Stimulated activated CD4-positive, alpha-beta T cell treated with anti-CD3 and anti-CD28 coated beads, Interleukin-1b, Interleukin-23, amount 100 ng/mL, for 1 hour (primary cell): ENCODE data around the gene ASCC3.
"Not testable (repeated sequence)": the region's sequence is repeated elsewhere in the genome, so short reads cannot be mapped to it uniquely, and the experiment has no call there.

Experiments
- DNase-seq, 2 donors: peaks; one replicate each; pipeline ENCODE4 v3.0.0-alpha.2; 2020; ENCODE audit warnings: low read depth in 2 of 2

The ASCC3 gene

GRCh38 chr6:100665041-100665380, 216.1 kb downstream of the ASCC3 start:
- DNase-seq: no peak

- DNase-seq: no peak
Observed at GRCh38 chr6:100664274-100665040, 216.7 kb downstream of the ASCC3 start.

- DNase-seq: no peak
Observed at GRCh38 chr6:100663219-100663863, 217.8 kb downstream of the ASCC3 start.

GRCh38 chr6:100662264-100662663, 218.9 kb downstream of the ASCC3 start:
- no peak for DNase-seq

GRCh38 chr6:100658486-100658885, 222.6 kb downstream of the ASCC3 start:
- DNase-seq: no peak

GRCh38 chr6:100657678-100658330, 223.3 kb downstream of the ASCC3 start:
- no peak for DNase-seq

GRCh38 chr6:100641147-100641546, 240.0 kb downstream of the ASCC3 start:
- not testable (repeated sequence) for DNase-seq

- DNase-seq: no peak
Observed at GRCh38 chr6:100633096-100633777, 247.9 kb downstream of the ASCC3 start.

- DNase-seq: no peak
Observed at GRCh38 chr6:100630536-100630935, 250.6 kb downstream of the ASCC3 start.

GRCh38 chr6:100627911-100628758, 253.0 kb downstream of the ASCC3 start:
- no peak for DNase-seq

- no peak for DNase-seq
Observed at GRCh38 chr6:100626721-100627120, 254.4 kb downstream of the ASCC3 start.

GRCh38 chr6:100622907-100623692, 258.0 kb downstream of the ASCC3 start:
- DNase-seq: no peak

GRCh38 chr6:100620085-100620840, 260.9 kb downstream of the ASCC3 start:
- DNase-seq: no peak

GRCh38 chr6:100618351-100618671, 262.8 kb downstream of the ASCC3 start:
- no peak for DNase-seq

- DNase-seq: no peak
Observed at GRCh38 chr6:100617633-100618350, 263.3 kb downstream of the ASCC3 start.

GRCh38 chr6:100614933-100615332, 266.2 kb downstream of the ASCC3 start:
- no peak for DNase-seq

GRCh38 chr6:100614386-100614785, 266.7 kb downstream of the ASCC3 start:
- no peak for DNase-seq

- no peak for DNase-seq
Observed at GRCh38 chr6:100613656-100614055, 267.5 kb downstream of the ASCC3 start.

GRCh38 chr6:100612094-100612493, 269.0 kb downstream of the ASCC3 start:
- DNase-seq: no peak
